C4-2B (cell line): Measurements from ENCODE around the gene LRRTM4.

Source experiments
- ZFX ChIP-seq: fragments of 450-650 bp; IDR thresholded peaks from 2 replicates; pipeline ENCODE4 v1.6.1; 2017
- TF ChIP-seq, protein P1 (sequence below): fragments of 450-650 bp; conservative IDR thresholded peaks from 2 replicates; pipeline ENCODE4 v1.5.1; 2017; ENCODE audit warnings: mild to moderate bottlenecking

DNA sequence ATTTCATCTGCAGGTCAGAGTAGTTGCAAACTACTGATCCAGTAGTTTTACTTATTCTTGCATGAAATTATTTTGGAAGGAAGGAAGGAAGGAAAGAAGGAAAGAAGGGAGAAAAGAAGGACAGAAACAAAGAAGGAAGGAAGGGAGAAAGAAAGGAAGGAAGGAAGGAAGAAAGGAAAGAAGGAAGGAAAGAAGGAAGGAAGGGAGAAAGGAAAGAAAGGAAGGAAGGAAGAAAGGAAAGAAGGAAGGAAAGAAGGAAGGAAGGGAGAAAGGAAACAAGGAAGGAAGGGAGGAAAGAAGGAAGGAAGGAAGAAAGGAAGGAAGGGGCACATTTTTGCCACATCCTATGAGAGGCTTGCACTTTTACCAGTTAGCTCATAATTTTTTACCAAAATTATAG, 186.2 kb downstream of the LRRTM4 start:
- TF ChIP-seq, protein P1, sequence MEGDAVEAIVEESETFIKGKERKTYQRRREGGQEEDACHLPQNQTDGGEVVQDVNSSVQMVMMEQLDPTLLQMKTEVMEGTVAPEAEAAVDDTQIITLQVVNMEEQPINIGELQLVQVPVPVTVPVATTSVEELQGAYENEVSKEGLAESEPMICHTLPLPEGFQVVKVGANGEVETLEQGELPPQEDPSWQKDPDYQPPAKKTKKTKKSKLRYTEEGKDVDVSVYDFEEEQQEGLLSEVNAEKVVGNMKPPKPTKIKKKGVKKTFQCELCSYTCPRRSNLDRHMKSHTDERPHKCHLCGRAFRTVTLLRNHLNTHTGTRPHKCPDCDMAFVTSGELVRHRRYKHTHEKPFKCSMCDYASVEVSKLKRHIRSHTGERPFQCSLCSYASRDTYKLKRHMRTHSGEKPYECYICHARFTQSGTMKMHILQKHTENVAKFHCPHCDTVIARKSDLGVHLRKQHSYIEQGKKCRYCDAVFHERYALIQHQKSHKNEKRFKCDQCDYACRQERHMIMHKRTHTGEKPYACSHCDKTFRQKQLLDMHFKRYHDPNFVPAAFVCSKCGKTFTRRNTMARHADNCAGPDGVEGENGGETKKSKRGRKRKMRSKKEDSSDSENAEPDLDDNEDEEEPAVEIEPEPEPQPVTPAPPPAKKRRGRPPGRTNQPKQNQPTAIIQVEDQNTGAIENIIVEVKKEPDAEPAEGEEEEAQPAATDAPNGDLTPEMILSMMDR = no peak
- TF ChIP-seq ZFX = no peak
